ENCODE results near the gene ZNF620.
"Not testable (repeated sequence)": the region's sequence is repeated elsewhere in the genome, so short reads cannot be mapped to it uniquely, and the experiment has no call there.

Gene ZNF620

GRCh38 chr3:40502034-40502433 lies 3.8 kb upstream of the ZNF620 start:
- FAIRE-seq (no peak), DNase-seq (ENCODE audit: low spot score) (no peak)

DNA sequence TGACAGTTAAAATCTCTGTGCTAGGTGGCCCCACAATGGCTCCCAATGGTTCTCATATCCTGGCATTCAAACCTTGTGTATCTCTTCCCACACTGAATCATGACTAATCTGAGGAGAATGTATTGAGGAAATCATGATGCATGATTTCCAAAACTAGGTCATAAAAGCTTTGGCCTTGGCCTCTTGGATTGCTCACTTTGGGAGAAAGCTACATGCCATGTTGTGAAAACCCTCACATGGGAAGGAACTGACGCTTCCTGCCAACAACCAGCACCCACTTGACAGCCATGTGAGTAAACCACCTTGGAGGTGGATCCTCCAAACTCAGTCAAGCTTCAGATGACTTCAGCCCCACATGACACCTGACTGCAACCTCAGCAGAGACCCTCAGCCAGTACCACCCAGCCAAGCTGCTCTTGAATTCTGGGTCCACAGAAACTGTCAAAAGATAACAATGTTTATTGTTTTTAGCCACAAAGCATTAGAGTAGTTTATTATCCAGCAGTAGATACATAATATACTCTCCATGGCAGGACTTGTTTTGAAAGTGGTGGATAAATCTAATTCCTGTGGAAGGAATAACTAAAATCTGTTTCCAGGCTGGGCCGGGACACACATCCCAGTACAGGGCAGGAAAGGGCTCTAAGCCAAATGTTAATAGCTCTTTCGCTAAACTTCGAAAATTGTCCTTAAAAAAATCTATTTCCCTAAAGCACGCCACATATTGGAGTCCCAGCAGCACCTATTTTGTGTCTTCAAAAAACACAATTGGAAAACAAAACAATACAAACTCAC lies 1.0 kb upstream of the ZNF620 start:
- FAIRE-seq = peak; percentile 56

DNA sequence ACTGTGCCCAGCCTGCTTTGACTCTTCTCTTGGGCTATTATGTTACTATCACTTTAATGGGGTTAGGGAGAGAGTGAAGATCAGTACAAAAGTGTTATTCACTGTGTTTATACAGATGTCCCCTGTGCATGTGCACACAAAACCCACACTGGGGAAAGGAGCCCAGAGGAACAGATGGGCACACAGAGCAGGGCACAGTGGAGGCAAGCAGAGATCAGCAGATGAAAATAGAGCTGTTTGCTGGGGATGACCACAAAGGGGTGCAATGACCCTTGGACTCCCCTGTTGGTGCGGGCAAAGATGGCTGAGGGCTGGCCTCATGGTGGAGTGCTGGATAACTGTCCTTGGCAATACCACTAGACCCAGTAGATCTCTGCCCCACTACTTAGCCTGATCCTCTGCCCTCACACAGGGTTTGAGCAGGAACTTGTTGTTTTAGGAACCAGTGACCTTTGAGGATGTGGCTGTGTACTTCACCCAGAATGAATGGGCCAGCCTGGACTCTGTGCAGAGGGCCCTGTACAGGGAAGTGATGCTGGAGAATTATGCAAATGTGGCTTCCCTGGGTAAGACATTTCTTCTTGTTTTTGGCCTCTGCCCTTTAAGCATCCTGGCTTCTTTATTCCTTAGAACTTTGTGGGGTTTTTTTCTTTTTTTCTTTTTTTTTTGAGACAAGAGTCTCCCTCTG lies 5.3 kb downstream of the ZNF620 start:
- FAIRE-seq (no peak), DNase-seq (ENCODE audit: low spot score) (no peak)

More for the DNA sequence above, 1.0 kb upstream of the ZNF620 start:
- DNase-seq (ENCODE audit: low spot score) = peak; percentile 75

DNA sequence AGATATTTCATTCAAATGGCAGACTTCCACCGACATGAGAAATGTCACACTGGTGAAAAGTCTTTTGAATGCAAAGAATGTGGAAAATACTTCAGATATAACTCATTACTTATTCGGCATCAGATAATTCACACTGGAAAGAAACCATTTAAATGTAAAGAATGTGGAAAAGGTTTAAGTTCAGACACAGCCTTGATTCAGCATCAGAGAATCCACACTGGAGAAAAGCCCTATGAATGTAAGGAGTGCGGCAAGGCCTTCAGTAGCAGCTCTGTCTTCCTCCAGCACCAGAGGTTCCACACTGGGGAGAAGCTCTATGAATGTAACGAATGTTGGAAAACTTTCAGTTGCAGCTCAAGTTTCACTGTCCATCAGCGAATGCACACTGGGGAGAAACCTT lies 10.4 kb downstream of the ZNF620 start:
- FAIRE-seq (no peak), DNase-seq (ENCODE audit: low spot score) (no peak)

- DNase-seq (ENCODE audit: low spot score) (no peak), FAIRE-seq (no peak)
Measured at GRCh38 chr3:40518067-40518466, 12.2 kb downstream of the ZNF620 start.

DNA sequence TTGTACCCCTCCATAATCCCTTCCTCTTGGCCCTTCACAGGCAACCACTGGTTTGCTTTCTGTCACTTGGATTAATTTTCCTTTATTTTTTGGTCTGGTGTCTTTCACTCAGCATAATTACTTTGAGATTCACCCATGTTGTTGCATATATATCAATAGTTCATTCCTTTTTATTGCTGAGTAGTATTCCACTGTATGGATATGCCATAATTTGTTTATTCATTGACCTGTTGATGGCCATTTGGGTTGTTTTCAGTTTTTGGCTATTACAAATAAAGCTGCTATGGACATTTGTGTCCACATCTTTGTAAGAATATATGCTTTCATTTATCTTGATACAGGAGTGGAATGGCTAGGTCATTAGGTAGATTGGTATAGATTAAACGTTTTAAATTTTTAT lies 13.0 kb downstream of the ZNF620 start:
- DNase-seq (ENCODE audit: low spot score) (no peak), FAIRE-seq (no peak)

DNA sequence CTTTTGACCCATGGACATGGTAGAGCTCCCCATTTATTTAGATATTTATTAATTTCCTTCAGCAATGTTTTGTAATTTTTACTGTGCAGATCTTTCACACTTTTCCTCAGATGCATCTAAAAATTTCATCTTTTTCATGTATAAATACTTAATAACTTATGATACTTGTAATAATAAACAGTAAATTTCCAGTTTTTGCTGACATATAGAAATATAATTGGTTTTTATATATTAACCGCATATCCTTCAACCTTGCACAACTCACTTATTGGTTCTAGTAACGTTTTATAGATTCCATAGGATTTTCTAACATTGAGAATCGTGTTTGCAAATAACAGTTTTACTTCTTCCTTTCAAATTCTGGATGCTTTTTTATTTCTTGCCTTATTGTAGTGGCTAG lies 15.4 kb downstream of the ZNF620 start:
- no peak for FAIRE-seq
- DNase-seq (ENCODE audit: low spot score) = no peak

DNA sequence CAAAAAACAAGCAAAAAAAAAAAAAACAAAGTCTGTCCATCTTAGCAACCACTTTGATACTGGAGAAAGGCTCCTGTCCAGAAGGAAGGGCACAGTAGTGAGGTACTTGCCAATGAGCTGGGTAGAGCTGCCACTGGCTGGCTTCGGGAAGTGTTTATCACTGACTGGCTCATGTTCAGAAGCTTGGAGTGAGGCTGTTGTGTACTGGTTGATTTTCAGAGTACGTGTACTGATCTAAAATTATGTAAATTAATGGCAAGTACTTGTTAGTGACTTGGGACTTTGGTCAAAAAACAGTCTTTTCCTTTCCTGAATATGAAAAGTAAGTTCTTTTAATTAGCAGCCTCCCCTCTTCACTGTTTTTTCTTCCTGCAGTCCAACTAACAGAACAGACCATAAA lies 17.9 kb downstream of the ZNF620 start:
- no peak for DNase-seq (ENCODE audit: low spot score)
- no peak for FAIRE-seq

GRCh38 chr3:40524222-40524567 lies 18.4 kb downstream of the ZNF620 start:
- no peak for DNase-seq (ENCODE audit: low spot score)
- FAIRE-seq = no peak

GRCh38 chr3:40524568-40525285 lies 18.9 kb downstream of the ZNF620 start, which contains the start of gene ZNF621:
ZNF621 (plus strand) TSS chr3:40524960; CDS start chr3:40525841, 881 bp downstream.
- peak; percentile 53 for FAIRE-seq
- DNase-seq (ENCODE audit: low spot score) = peak; percentile 96

- DNase-seq (ENCODE audit: low spot score) (no peak), FAIRE-seq (no peak)
Measured at GRCh38 chr3:40528426-40528825, 22.6 kb downstream of the ZNF620 start.

DNA sequence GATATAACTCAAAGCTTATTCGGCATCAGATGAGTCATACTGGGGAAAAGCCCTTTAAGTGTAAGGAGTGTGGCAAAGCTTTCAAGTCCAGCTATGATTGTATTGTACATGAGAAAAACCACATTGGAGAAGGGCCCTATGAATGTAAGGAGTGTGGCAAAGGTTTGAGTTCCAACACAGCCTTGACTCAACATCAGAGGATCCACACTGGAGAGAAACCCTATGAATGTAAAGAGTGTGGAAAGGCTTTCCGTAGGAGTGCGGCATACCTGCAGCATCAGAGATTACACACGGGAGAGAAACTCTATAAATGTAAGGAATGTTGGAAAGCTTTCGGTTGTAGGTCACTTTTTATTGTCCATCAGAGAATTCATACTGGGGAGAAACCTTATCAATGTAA lies 26.4 kb downstream of the ZNF620 start:
- DNase-seq (ENCODE audit: low spot score) (no peak), FAIRE-seq (no peak)

GRCh38 chr3:40534283-40534682 lies 28.4 kb downstream of the ZNF620 start:
- no peak for FAIRE-seq

DNA sequence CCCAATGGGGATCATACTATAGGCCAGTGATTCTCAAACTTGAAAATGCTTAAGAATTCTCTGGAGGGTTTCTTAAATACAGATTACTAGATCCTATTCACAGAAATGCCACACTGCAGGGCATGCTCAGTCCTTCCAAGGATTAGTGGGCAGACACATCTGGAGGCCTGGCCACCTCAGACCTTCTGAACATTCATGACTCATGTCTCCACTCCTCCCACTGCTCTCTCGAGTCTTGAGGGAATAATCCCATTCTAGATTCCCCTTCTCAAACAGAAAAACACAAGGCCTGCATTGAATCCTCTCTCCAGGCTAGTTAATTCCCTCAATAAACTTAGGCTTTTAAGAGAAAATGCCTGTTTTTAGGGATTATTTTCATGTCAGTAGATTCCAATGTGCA lies 41.0 kb downstream of the ZNF620 start:
- DNase-seq (ENCODE audit: low spot score) (peak; percentile 38), FAIRE-seq (no peak)

More at GRCh38 chr3:40534283-40534682, 28.4 kb downstream of the ZNF620 start:
- DNase-seq (ENCODE audit: low spot score) = no peak

DNA sequence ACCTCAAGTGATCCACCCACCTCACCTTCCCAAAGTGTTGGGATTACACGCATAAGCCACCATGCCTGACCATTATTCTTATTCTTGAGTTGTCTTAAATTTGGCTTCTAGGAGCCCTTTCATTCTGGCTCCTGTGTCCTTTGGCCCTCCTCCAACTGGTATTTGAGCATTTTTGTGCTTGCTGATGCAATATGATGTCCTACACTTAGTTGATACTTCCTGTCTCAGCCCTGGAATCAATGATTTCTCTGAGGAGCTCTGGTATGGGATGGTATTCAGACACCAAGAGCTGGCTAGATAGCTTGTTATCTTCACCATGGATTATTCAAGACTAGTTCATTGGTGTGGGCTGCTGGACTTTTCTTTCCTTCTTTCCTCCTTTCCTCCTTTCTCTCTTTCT lies 44.3 kb downstream of the ZNF620 start:
- DNase-seq (ENCODE audit: low spot score) = no peak
- no peak for FAIRE-seq

GRCh38 chr3:40557575-40558161 lies 51.8 kb downstream of the ZNF620 start:
- FAIRE-seq = peak; percentile 72

GRCh38 chr3:40562482-40562881 lies 56.6 kb downstream of the ZNF620 start:
- not testable (repeated sequence) for DNase-seq (ENCODE audit: low spot score); FAIRE-seq

More at GRCh38 chr3:40557575-40558161, 51.8 kb downstream of the ZNF620 start:
- DNase-seq (ENCODE audit: low spot score) = no peak

DNA sequence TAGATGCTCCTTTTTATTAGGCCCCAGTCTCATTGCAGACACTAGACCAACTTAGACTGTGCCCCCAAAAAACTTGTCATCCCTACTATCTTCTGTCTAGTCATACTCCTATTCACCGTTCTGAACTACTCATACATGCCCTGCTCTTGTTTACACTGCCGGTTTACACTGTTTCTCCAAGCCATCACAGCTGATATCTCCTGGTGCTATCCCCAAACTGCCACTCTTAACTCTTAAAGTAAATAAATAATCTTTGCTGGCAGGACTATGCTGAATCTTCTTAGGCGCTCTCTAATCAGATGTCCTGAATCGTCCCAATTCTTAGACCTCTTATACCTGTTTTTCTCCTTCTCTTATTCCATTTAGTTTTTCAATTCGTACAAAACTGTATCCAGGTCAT lies 59.8 kb downstream of the ZNF620 start:
- FAIRE-seq; DNase-seq (ENCODE audit: low spot score): not testable (repeated sequence)

- FAIRE-seq (no peak), DNase-seq (ENCODE audit: low spot score) (no peak)
Measured at GRCh38 chr3:40566694-40567093, 60.9 kb downstream of the ZNF620 start.
